Measurements from ENCODE around the gene RTP2.

Gene RTP2

DNA sequence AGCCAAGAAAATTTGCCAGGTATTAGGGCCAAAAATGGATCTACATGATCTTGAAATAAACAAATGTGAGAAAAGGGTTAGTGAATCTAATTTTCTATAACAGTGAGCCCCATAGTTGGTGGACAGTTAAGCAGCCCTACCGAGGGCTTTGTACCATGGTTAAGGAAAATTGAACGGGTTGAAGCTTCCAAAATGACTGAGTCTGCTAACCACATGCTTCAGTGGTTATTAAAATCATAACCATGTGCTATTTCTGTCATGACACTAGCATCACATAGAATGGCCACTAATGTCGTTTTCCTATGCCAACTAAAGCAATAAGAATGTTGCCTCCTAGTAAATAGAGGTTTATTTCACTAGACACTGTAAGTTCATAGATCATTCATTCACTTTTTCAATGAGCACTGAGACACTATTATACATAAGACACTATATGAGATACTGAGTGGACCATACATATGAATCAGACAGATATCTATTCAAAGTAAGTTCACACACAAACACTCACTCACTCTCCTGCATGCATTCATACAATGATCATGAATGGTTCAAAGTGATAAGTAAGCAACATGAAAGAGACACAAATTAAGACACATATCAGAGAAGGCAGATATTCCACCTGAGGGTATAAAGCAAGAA lies 36.5 kb downstream of the RTP2 start:
- no peak for DNase-seq

DNA sequence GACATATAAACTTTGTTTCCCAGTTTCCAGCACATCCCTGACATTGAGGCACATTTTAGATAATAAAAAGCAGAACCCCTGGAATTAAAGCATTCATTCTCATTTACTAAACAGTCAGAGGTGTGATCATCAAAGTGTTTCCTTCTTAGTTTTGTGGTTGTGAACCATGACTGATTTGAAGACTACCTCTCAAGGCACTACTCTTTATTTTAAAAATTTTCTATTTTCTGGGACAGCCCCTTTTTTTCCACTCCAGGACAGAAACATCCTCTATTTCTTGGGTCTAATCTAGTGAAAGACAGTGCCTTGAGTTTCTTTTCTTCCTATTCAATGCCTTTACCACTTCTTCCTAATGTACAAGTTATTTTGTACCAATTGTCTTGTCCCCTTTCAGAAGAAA lies 37.3 kb downstream of the RTP2 start:
- no peak for DNase-seq

DNA sequence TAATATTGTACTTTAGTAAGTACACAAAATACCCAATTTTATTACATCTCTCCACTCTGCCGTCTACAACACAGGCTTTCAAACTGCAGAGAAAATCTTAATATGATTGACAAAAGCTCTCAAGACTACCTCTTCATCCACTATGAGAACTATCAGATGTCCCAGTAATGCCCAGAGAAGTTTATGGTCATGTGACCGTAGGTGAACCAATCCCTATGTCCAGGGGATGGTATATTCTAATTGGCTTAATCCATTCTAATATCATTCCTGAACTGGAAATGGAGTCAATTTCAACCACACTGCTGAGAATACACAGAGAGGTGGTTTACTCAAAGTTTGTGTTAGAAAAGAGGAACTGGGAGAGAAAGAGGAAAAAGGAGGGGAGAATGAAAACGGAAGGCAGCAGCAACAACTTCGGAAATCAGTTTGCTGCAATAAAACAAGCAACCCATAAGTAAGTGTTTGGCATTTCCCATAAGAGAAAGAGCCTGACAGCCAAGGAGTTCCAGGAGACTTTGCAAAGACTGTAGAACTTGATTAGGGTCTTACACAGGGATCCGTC lies 39.4 kb downstream of the RTP2 start:
- no peak for DNase-seq

DNA sequence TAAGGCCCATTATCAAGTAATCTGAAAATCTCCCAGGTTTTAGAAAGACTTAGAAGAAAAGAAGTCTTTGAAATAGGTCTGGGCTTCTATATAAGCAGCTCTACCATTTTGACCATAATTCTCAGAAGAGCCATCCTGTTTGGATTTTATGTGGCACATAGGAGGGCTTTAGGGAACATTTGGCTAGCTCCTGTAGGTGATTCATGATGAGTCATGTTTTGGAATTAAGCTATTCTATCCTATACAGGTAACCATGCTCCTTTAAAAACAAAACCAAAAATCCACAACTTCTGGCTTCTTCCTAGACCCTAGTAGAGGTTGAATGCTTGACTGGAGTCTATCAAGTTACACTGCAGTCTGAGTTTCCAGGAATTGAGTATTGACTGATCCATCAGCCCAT lies 41.1 kb downstream of the RTP2 start:
- DNase-seq: no peak

DNA sequence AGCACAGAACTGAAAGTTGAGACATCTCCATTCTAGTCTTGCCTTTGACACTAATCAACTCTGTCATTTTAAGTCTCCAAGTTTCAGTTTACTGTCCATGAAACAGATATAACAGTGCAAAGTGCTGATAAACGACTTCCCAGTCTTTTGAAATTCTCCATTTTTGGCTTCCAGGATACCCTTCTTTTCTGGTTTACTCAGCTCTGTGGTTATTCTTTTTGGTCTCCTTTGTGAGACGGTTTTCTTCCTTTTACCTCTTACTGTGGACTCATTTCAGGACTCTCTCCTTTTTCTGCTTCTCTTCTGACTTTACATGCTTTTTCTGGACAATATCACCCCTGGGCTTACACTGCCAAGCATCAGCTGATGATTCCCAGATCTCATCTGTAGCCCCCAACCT lies 51.1 kb downstream of the RTP2 start:
- DNase-seq: no peak

Data from fibroblast of upper back skin (primary cell).